ENCODE data around the gene PAQR5. TPM values are rescaled to one million over a fixed set of nuclear protein-coding genes. Genes with fewer than 3 reads are reported as not detected.

The PAQR5 gene
- total RNA-seq, 4 donors from 2014 or later: 3.0 to 8.1 (median 3.9) TPM

- DNase-seq (ENCODE audit: low spot score in 2 of 2): no peak
- WGBS, 2 donors: 44 to 51% methylated on average over 5 of the region's 5 CpGs
- peak overlapping the region in 2 of 4 donors; percentile 93 to 97 for H3K4me3 ChIP-seq
- H3K27me3 ChIP-seq: no peaks in the 10 kb centered on the region
- TF ChIP-seq EP300 (IDR thresholded peaks at IDR 0.05) (no peak), POLR2A (IDR thresholded peaks at IDR 0.05) (no peak), CTCF (IDR thresholded peaks at IDR 0.05) (no peak)
- no peak overlapping the region for H3K27ac ChIP-seq
- H3K9me3 ChIP-seq: no peaks in the 10 kb centered on the region
- peaks cover 0 to 37% (median 19%) of the 10 kb centered on the region in 4 donors for H3K4me1 ChIP-seq
- peaks cover 0 to 29% (median 9%) of the 10 kb centered on the region in 3 donors for H3K36me3 ChIP-seq
These were observed 156.2 kb downstream of the PAQR5 start for GRCh38 chr15:69454953-69455352.

GRCh38 chr15:69456208-69457166 is 157.8 kb downstream of the PAQR5 start:
- Histone ChIP-seq H3K27ac (no peak overlapping the region), H3K4me1 (peaks cover 0 to 41% (median 19%) of the 10 kb centered on the region in 4 donors), H3K9me3 (no peaks in the 10 kb centered on the region), H3K4me3 (no peak overlapping the region), H3K36me3 (peaks cover 0 to 29% (median 9%) of the 10 kb centered on the region in 3 donors), H3K27me3 (no peaks in the 10 kb centered on the region)
- TF ChIP-seq POLR2A (IDR thresholded peaks at IDR 0.05) (no peak), EP300 (IDR thresholded peaks at IDR 0.05) (no peak), CTCF (IDR thresholded peaks at IDR 0.05) (no peak)
- no peak for DNase-seq (ENCODE audit: low spot score in 2 of 2)
- 85 to 89% methylated on average over 13 of the region's 13 CpGs for whole genome bisulfite sequencing, 2 donors

Other genes with a start within 250 kb of the PAQR5 start
- gene GLCE, start 138.3 kb upstream of the PAQR5 start, total RNA-seq: 10 to 100 TPM; 11.6 to 20.3 (median 16.0) TPM
- gene KIF23, start 115.4 kb downstream of the PAQR5 start, total RNA-seq: 10 to 100 TPM in 2 of 4 donors, 1 to 10 TPM in 2; 4.5 to 13.2 (median 8.9) TPM
- gene RPLP1, start 153.9 kb downstream of the PAQR5 start, total RNA-seq: 100 to 1,000 TPM; 435 to 693 (median 620) TPM